Activated T-cell treated with anti-CD3 and anti-CD28 coated beads for 24 hours (primary cell): ENCODE results near the gene KRTAP21-1.
"Not testable (repeated sequence)": the region's sequence is repeated elsewhere in the genome, so short reads cannot be mapped to it uniquely, and the experiment has no call there.

ENCODE experiments used
- DNase-seq: peaks from one replicate; pipeline ENCODE4 v3.0.0-alpha.2; 2020; ENCODE audit warnings: low read depth

KRTAP21-1 gene

GRCh38 chr21:30755328-30755727, at the start of gene KRTAP21-1:
Gene KRTAP21-1 (minus strand): TSS chr21:30755428. CDS start chr21:30755378, 50 bp downstream.
- DNase-seq, result not testable (repeated sequence)

DNA sequence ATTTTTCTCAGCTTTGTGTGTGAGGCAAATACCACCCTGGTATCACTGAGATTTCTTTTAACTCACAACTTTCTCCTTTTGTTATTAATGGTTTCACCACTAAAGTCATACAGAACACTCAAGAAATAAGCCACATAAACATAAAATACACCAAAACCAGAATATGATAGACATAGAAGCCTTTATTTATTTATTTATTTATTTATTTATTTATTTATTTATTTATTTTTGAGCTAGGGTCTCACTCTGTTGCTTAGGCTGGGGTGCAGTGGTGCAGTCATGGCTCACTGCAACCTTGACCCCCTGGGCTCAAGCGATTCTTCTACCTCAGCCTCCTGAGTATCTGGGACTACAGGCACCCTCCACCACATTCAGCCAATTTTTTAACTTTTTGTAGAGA, 45.4 kb upstream of the KRTAP21-1 start:
- no peak for DNase-seq

DNA sequence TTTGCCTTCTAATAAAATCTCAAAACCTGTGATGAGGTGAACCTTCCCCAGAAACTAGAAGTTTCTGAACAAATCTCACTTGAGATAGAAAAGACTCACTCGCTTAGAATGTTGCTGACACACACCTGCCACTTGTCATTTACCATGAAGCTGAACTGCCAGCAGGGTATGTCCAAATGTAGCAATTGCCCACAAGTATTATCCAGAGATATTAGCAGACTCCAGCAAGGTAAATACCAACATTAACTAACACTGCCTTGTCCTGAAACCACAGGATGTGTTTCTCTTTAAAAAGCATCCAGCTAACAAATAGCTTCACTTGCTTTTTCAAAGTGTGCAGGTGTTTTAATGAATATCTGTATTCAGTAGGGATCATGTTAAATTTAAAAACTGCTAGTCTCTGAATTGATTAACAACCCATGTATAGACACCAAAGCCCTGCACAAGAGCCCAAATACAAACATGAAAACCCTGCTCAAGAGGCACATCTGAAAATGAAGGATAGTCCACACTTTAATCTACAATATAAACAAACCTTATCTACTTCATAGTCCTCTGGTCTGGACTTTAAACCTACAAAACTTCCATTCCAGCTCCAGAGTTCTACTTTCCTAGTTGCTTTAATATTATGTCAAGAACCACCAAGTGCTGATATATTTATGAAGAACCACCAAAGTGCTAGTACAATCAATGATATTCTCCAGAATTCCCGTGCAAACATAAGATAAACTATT, 38.5 kb upstream of the KRTAP21-1 start:
- no peak for DNase-seq

DNA sequence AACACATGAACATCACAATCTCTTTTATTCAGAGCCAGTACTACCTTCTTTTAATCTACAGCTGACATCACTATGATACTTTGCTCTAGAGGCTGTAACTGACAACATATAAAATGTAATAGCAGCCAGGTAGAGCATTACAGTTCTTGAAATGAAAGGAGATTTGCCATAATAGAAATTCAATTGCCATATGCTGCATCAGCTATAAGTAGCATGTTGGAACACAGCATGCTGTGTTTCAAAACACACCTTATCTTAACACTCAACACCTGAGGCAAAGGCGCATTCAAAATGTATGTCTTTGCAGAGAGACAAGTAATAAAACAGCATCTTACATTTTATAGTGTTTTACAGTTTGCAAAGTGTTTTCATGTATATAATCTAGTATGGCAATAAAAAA, 24.0 kb upstream of the KRTAP21-1 start:
- no peak for DNase-seq

- DNase-seq, result no peak
These were observed 14.7 kb upstream of the KRTAP21-1 start for GRCh38 chr21:30769724-30770431.

GRCh38 chr21:30760776-30761175, 5.5 kb upstream of the KRTAP21-1 start:
- DNase-seq, result no peak

- no peak for DNase-seq
These were observed 3.1 kb upstream of the KRTAP21-1 start for GRCh38 chr21:30758306-30758705.

GRCh38 chr21:30747159-30747558, 8.1 kb downstream of the KRTAP21-1 start, which contains the start of gene KRTAP21-2:
Gene KRTAP21-2 (minus strand): TSS chr21:30747259. CDS start chr21:30747202, 57 bp downstream.
- DNase-seq, result no peak

GRCh38 chr21:30740462-30740861, 14.8 kb downstream of the KRTAP21-1 start:
- DNase-seq, result no peak

GRCh38 chr21:30733026-30733425, 22.2 kb downstream of the KRTAP21-1 start:
- no peak for DNase-seq

DNA sequence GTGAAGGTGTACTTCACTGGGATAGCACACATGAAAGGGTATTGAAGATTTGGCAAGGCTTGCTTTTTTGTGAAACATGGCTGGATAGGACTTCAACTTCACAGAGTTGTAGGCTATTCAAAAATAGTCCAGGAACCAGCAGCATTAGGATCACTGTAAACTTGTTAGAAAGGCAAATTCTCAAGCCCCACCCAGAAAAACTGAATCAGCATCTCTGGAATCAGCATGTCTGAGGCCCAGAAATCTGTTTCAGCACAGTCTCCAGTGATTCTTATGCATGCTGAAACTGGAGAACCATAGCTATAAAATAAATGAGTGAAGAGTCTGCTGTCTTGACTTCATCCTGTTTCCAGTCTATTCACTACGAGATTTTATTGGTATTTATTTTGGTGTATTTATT, 28.5 kb downstream of the KRTAP21-1 start:
- DNase-seq, result no peak

DNA sequence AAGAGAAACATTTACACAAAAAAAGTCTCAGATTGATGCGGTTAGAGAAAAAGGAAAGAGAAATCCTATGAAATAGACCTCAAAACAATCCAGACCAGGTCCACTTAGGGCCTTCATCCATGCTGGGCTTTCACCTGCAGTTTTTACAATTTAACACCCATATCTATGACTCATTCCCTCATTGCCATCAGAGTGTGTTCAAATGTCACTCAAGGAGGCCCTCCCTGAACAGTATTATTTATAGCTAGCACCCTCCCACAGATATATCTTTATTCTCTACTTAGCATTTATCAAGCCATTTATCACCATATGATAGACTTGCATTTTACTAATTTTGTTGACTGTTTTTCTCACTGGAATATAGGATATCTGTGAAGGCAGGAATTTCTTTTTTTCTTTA, 35.8 kb downstream of the KRTAP21-1 start:
- DNase-seq, result no peak

DNA sequence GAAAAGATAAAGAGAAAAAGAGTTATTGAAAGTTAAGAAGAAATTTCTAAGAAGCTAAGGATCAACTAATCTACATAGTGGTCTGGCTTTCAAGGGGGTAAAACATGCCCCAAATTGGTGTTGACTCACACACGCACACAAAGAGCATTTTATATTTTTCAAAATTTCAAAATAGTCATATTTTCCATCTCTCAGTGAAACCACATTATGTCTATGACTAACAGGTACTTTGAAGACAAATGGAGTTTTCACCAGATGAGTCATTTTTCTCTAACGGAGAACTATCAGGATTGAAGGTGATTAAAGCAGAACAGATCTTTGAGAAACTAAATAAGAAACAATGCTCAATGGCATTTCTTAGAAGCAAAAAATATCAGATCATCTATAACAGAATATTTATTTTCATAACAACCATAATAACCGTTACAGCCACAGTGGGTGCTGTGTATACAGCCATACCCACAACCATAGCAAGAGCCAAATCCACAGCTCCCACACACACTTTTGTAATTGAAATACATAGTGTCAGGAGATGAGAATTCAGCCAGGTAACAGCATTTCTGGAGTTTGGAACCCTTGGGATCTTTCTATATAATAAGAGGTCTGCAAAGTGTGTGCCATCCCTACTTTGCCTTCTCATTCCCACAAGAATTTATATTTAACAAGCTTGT, 36.9 kb downstream of the KRTAP21-1 start, which contains the start of gene KRTAP21-3:
Gene KRTAP21-3, minus strand, starts transcription at position 539 of the 671 bp plus-strand sequence. Its CDS starts 18 bp downstream, at position 521.
- DNase-seq, result no peak

- no peak for DNase-seq
These were observed 38.1 kb downstream of the KRTAP21-1 start for GRCh38 chr21:30717105-30717504.

DNA sequence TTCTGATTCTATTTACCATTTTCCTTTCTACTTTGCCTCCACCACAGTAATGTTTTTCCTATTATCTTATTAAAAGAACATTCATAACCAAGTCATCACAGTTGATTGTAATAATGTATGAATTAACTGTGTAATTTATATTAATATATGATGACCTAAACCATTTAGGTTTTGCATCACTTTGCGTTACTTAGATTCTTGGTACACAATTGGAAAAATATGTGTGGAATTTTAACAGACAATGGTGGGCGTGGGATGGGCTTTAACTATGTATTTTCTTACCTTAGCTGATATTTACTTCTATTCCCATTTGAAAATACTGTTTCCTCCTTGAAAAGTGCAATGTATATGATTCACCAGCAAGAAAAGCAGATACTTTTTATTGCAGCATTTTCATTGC, 40.3 kb downstream of the KRTAP21-1 start:
- DNase-seq, result no peak

- no peak for DNase-seq
These were observed 40.8 kb downstream of the KRTAP21-1 start for GRCh38 chr21:30714456-30714855.

DNA sequence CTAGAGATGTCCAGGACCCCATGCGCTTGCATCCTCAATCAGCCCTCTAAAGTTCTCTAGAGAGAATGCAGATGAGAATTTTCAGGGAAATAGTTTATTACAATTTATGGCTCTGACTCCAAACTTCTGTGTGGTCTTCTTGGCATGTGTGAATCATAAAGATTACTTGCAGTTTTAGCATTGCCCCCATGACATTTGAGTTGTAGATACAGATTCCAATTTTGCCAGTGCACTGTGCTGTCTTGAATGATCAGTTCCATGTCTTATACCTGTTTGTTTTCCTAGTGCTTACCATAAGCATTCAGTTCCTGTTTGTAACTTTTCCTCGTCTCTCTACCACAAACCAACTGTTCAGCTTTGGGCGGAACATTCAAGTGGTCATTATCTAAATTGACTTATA, 41.5 kb downstream of the KRTAP21-1 start:
- DNase-seq, result no peak

DNA sequence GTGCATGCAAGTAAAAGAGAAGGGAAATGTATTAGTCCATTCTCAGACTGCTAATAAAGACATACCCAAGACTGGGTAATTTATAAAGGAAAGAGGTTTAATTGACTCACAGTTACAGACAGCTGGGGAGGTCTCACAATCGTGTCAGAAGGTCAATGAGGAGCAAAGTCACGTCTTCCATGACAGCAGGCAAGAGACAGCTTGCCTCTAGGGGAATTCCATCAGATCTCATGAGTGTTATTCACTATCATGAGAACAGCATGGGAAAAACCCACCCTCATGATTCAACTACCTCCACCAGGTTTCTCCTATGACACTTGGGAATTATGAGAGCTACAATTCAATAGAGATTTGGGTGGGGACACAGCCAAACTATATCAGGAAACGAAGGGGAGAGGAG, 44.7 kb downstream of the KRTAP21-1 start:
- DNase-seq, result peak; percentile 39

DNA sequence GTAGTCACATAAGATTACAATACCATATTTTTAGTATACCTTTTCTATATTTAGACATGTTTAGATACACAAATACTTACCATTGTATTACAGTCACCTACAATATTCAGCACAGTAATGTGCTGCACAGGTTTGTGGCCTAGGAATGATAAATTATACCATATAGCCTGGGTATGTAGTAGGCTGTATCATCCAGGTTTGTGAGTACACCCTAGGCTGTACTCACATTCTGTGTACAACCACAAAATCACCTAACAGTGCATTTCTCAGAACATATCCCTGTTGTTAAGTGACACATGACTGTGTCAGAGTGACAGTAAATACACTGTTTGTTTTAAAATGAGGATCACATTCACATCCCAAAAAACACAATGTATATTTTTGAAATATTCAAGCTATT, 47.8 kb downstream of the KRTAP21-1 start:
- no peak for DNase-seq
